ENCODE measurements around the gene PARVG.

GRCh38 chr22:44186121-44186510 is 5.4 kb downstream of the PARVG start:
- TF ChIP-seq POLR2A (IDR thresholded peaks at IDR 0.05) (no peak), CTCF (IDR thresholded peaks at IDR 0.05) (no peak)
